GM23248 (cell line): Measurements from ENCODE around the gene UBE2I. TPM values are rescaled to one million over a fixed set of nuclear protein-coding genes. Genes with fewer than 3 reads are reported as not detected.

Source experiments
- DNase-seq: peaks from one replicate; pipeline ENCODE4 v3.0.0-alpha.2; 2015
- H2AFZ ChIP-seq: fragments of 200-600 bp; sonication (generic); 2 replicates; pipeline ENCODE4 v1.6.1; 2016; ENCODE audit warnings: antibody characterized with exemption
- H3F3A ChIP-seq: fragments of 200-600 bp; sonication (generic); 2 replicates; pipeline ENCODE4 v1.6.1; 2016; ENCODE audit warnings: mild to moderate bottlenecking, antibody characterized with exemption, mixed run types; ENCODE audit not compliant: insufficient read depth
- H3K27ac ChIP-seq: fragments of 200-600 bp; sonication (generic); 2 replicates; pipeline ENCODE4 v1.5.1; 2016; ENCODE audit warnings: mild to moderate bottlenecking
- H3K27me3 ChIP-seq: fragments of 200-600 bp; sonication (generic); replicated peaks from 2 replicates; pipeline ENCODE4 v1.6.1; 2016; ENCODE audit warnings: mild to moderate bottlenecking; ENCODE audit not compliant: insufficient read depth
- H3K36me3 ChIP-seq: fragments of 200-600 bp; sonication (generic); 2 replicates; pipeline ENCODE4 v1.6.1; 2016; ENCODE audit warnings: low read depth, mild to moderate bottlenecking
- H3K4me1 ChIP-seq: fragments of 200-600 bp; sonication (generic); 2 replicates; pipeline ENCODE4 v1.6.1; 2016; ENCODE audit warnings: mild to moderate bottlenecking; ENCODE audit not compliant: insufficient read depth
- H3K4me2 ChIP-seq: fragments of 200-600 bp; sonication (generic); one replicate; pipeline ENCODE4 v1.6.1; 2016; ENCODE audit warnings: mild to moderate bottlenecking; ENCODE audit not compliant: unreplicated experiment
- H3K4me3 ChIP-seq: fragments of 200-600 bp; sonication (generic); 2 replicates; pipeline ENCODE4 v1.5.1; 2016; ENCODE audit warnings: mild to moderate bottlenecking
- H3K79me2 ChIP-seq: fragments of 200-600 bp; sonication (generic); 2 replicates; pipeline ENCODE4 v1.6.1; 2016; ENCODE audit warnings: mild to moderate bottlenecking; ENCODE audit not compliant: insufficient read depth
- H3K9ac ChIP-seq: fragments of 200-600 bp; sonication (generic); 2 replicates; pipeline ENCODE4 v1.6.1; 2016; ENCODE audit warnings: mild to moderate bottlenecking
- H3K9me2 ChIP-seq: fragments of 200-600 bp; sonication (generic); 2 replicates; pipeline ENCODE4 v1.6.1; 2016; ENCODE audit warnings: mixed run types, mild to moderate bottlenecking, moderate library complexity; ENCODE audit not compliant: insufficient read depth
- H3K9me3 ChIP-seq: fragments of 200-600 bp; sonication (generic); one replicate; pipeline ENCODE4 v1.6.1; 2017; ENCODE audit warnings: low read depth
- H4K20me1 ChIP-seq: fragments of 200-600 bp; sonication (generic); 2 replicates; pipeline ENCODE4 v1.6.0; 2016; ENCODE audit not compliant: insufficient read depth
- EZH2 ChIP-seq: fragments of 200-600 bp; sonication (generic); IDR thresholded peaks from 2 replicates; pipeline ENCODE4 v1.6.1; 2018; ENCODE audit warnings: antibody characterized with exemption, mild to moderate bottlenecking; ENCODE audit not compliant: insufficient read depth, poor library complexity, severe bottlenecking
- EZH2phosphoT487 ChIP-seq: fragments of 200-600 bp; sonication (generic); IDR thresholded peaks from 2 replicates; pipeline ENCODE4 v1.6.1; 2018; ENCODE audit warnings: antibody characterized with exemption, moderate library complexity, mild to moderate bottlenecking, low read depth; ENCODE audit not compliant: insufficient read depth
- WGBS, 2 experiments: methylation state at CpG; one replicate each; pipeline ENCODE4 v1.1.6; 2015 to 2017; ENCODE audit warnings: low lambda C conversion rate in 2 of 2, low coverage in 1 of 2; ENCODE audit errors: missing lambda C conversion rate in 2 of 2; 5-methylcytosine and 5-hydroxymethylcytosine counted together
- in situ Hi-C: fragments of 300-500 bp; cut with MboI; formaldehyde crosslinking; loops from 2 replicates; pipeline ENCODE4 v1.15.0; 2020
- polyA plus RNA-seq: library from polyadenylated mRNA; unstranded; fragments of >200 nt; fragmentation: Nextera tagmentation; extraction: Ambion mirVana; gene quantifications from 2 replicates; pipeline ENCODE4 v1.2.1, GENCODE V29; 2016
- total RNA-seq: library from RNA; depleted of rRNA; stranded (reverse); fragments of >200 nt; shearing (Covaris generic); gene quantifications from 2 replicates; pipeline ENCODE4 v1.2.3, GENCODE V29; 2014

UBE2I gene
- total and polyA plus RNA-seq, 2 experiments from 2014 or later, result 77.7 to 134 TPM

DNA sequence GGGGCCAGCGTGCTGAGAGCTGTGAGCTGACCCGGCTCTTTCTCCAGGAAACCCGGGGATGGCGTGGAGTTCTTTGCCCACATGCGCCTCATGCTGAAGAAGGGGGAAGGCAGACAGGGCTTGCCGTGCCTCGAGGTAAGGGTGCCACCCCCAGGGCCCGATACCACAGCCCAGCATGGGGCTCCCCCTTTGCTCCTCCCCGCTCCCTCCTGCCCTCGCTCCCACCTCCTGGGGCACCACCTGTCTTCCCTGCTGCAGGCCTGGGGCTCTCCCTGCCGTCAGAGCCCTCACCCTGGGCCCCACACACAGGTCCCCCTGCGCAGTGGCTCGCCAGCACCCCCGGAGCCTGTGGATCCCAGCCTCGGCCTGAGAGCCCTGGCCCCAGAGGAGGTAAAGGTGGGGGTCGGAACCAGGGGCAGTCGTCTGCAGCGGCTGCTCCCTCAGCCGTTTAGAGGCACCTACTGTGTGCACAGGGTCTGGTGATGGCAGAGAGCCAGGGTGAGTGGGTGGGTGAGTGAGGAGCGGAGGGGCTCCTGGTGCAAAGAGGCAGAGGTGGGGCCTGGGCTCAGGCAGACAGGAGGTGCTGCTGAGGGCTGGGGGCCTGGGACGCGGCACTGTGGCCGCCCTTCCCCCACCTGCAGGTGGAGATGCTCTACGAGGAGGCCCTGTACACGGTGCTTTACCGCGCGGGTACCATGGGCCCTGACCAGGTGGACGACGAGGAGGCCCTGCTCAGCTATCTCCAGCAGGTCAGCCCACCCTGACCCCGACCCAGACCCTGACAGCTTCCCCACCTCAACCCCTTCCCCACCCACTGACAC lies 29.6 kb downstream of the UBE2I start:
- no peaks in the 10 kb centered on the region for H4K20me1 ChIP-seq
- no peaks in the 10 kb centered on the region for H3K36me3 ChIP-seq
- H3K4me3 ChIP-seq, result no peak overlapping the region
- no peaks in the 10 kb centered on the region for H3K79me2 ChIP-seq
- peaks cover 16% of the 10 kb centered on the region for H3K27me3 ChIP-seq
- TF ChIP-seq EZH2phosphoT487 (no peak), EZH2 (no peak)
- in situ Hi-C loops, result no loop called here
- no peaks in the 10 kb centered on the region for H3K4me1 ChIP-seq
- no peak overlapping the region for H3K9ac ChIP-seq
- no peaks in the 10 kb centered on the region for H3K9me3 ChIP-seq
- no peak overlapping the region for H2AFZ ChIP-seq
- no peak overlapping the region for H3K4me2 ChIP-seq
- 65 to 67% methylated on average over 20 to 31 of the region's 31 CpGs for WGBS, 2 experiments
- DNase-seq, result no peak
- H3K27ac ChIP-seq, result no peak overlapping the region
- H3F3A ChIP-seq, result no peaks in the 10 kb centered on the region
- no peaks in the 10 kb centered on the region for H3K9me2 ChIP-seq

DNA sequence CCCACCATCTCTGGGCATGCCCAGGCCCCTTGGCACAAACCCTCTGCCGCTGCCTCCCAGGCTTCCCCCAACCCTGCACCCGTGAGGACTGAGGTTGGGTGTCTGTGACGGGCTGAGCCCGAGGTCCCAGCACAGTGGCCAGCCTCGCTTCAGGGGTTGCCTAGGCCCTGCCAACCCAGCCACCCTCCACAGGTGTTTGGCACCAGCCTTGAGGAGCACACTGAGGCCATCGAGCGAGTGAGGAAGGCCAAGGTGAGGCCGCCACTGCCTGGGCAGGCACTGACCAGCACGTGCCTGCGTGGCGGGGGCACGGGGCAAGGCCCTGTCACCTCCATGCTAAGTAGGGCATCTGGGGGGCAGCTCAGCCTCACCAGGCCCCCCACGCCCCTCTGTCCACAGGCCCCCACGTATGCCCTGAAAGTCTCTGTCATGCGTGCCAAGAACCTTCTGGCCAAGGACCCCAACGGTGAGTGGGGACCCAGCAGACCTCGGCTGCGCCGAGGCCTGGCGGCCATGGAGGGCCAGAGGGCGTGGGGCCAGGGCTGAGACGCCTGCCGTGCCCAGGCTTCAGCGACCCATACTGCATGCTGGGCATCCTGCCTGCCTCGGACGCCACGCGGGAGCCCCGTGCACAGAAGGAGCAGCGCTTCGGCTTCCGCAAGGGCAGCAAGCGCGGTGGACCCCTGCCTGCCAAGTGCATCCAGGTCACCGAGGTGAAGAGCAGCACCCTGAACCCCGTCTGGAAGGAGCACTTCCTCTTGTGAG lies 31.5 kb downstream of the UBE2I start:
- no peak for DNase-seq
- 84 to 85% methylated on average over 33 to 35 of the region's 36 CpGs for WGBS, 2 experiments
- no peaks in the 10 kb centered on the region for H3F3A ChIP-seq
- H3K4me3 ChIP-seq, result no peak overlapping the region
- in situ Hi-C loops, result no loop called here
- no peak overlapping the region for H3K9ac ChIP-seq
- no peaks in the 10 kb centered on the region; the same call in 1 of the 2 replicates for H3K27me3 ChIP-seq
- no peaks in the 10 kb centered on the region for H3K79me2 ChIP-seq
- no peak for TF ChIP-seq EZH2
- H4K20me1 ChIP-seq, result no peaks in the 10 kb centered on the region
- H3K9me3 ChIP-seq, result no peaks in the 10 kb centered on the region
- H3K4me1 ChIP-seq, result no peaks in the 10 kb centered on the region
- no peak overlapping the region for H3K27ac ChIP-seq
- H3K4me2 ChIP-seq, result no peak overlapping the region
- H2AFZ ChIP-seq, result no peak overlapping the region
- H3K9me2 ChIP-seq, result no peaks in the 10 kb centered on the region
- no peaks in the 10 kb centered on the region for H3K36me3 ChIP-seq

DNA sequence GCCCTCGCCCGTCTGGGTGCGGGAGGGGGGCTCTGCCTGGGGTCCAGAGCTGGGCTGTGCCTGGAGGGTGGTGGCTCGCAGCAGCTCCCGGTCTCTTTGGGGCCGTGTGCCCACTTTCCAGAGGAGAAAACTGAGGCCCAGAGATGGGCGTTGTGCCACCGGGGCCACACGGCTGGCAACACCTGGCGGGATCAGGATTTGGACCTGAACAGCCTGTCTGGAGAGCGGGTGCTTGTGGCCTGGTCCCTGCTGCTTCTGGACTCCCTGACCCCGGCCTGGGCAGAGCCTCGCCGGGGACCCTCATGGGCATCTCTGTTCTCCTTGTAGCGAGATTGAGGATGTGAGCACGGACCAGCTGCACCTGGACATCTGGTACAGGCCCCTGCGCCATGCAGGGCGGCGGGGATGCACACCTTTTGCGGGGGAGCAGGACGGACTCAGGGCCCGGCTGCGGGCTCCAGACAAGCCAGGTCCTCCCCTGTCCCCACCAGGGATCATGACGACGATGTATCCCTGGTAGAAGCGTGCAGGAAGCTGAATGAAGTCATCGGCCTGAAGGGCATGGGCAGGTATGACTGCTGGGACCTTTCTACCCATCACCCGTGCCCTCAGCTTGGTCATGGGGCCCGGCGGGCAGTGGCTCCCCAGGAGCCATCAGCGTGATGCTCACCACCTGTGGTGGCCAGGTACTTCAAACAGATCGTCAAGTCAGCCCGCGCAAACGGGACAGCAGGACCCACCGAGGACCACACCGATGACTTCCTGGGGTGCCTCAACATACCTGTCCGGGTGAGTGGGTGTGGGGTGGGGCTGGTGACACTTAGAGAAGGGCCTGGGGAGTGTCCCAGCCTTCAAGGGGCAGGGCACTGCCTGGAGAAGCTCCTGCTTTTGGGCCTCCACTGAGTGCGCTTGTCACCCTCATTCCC lies 32.3 kb downstream of the UBE2I start:
- Histone ChIP-seq H3K36me3 (no peaks in the 10 kb centered on the region), H2AFZ (no peak overlapping the region), H3K79me2 (no peaks in the 10 kb centered on the region), H3F3A (no peaks in the 10 kb centered on the region), H3K4me3 (no peak overlapping the region), H4K20me1 (no peaks in the 10 kb centered on the region), H3K4me2 (no peak overlapping the region), H3K27me3 (no peaks in the 10 kb centered on the region; the same call in 1 of the 2 replicates), H3K9me2 (no peaks in the 10 kb centered on the region), H3K4me1 (no peaks in the 10 kb centered on the region), H3K27ac (no peak overlapping the region), H3K9me3 (no peaks in the 10 kb centered on the region), H3K9ac (no peak overlapping the region)
- in situ Hi-C loops, result no loop called here
- WGBS, 2 experiments, result 74 to 86% methylated on average over 38 of the region's 39 CpGs
- no peak for DNase-seq
- TF ChIP-seq EZH2 (no peak), EZH2phosphoT487 (no peak)
